ENCODE data around the gene TMEM219. TPM values are rescaled to one million over a fixed set of nuclear protein-coding genes. Genes with fewer than 3 reads are reported as not detected.
"Not testable (repeated sequence)": the region's sequence is repeated elsewhere in the genome, so short reads cannot be mapped to it uniquely, and the experiment has no call there.

TMEM219 gene
- total RNA-seq, 1 donor from 2014 or later, result 49.8 TPM

DNA sequence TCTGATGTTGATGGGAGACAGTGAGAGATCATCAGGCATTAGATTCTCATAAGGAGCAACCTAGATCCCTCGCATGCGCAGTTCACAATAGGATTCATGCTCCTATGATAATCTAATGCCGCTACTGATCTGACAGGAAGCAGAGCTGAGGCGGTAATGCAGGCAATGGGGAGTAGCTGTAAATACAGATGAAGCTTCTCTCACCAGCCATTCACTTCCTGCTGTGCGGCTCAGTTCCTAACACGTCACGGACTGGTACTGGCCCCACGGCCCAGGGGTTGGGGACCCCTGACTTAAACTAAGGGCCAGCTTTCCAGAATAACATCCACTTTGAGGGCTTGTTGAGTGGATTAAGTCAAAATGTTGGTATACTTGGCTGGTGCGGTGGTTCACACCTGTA, 2.6 kb upstream of the TMEM219 start:
- DNase-seq (ENCODE audit: low read depth), result no peak
- no peaks in the 10 kb centered on the region for H3K27me3 ChIP-seq (ENCODE audit: control insufficient read depth, insufficient read depth, low read length)

DNA sequence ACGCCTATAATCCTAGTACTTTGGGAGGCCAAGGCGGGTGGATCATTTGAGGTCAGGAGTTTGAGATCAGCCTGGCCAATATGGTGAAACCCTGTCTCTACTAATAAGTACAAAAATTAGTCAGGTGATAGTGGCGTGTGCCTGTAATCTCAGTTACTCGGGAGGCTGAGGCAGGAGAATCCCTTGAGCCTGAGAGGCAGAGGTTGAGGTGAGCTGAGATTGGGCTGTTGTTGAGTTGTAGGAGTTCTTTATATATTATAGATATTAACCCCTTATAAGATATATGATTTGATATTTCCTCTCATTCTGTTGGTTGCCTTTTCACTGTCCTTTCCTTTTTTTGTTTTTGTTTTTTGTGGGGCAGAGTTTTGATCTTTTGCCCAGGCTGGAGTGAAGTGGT, 2.1 kb upstream of the TMEM219 start:
- not testable (repeated sequence) for H3K27me3 ChIP-seq (ENCODE audit: control insufficient read depth, insufficient read depth, low read length); H3K36me3 ChIP-seq (ENCODE audit: control insufficient read depth, insufficient read depth, low read length); DNase-seq (ENCODE audit: low read depth); FAIRE-seq; H3K4me3 ChIP-seq (ENCODE audit: low read depth, low read length)

More for the DNA sequence above, 2.6 kb upstream of the TMEM219 start:
- Histone ChIP-seq H3K36me3 (ENCODE audit: control insufficient read depth, insufficient read depth, low read length) (peaks cover 2% of the 10 kb centered on the region), H3K4me3 (ENCODE audit: low read depth, low read length) (no peak overlapping the region)
- TF ChIP-seq, protein P1, sequence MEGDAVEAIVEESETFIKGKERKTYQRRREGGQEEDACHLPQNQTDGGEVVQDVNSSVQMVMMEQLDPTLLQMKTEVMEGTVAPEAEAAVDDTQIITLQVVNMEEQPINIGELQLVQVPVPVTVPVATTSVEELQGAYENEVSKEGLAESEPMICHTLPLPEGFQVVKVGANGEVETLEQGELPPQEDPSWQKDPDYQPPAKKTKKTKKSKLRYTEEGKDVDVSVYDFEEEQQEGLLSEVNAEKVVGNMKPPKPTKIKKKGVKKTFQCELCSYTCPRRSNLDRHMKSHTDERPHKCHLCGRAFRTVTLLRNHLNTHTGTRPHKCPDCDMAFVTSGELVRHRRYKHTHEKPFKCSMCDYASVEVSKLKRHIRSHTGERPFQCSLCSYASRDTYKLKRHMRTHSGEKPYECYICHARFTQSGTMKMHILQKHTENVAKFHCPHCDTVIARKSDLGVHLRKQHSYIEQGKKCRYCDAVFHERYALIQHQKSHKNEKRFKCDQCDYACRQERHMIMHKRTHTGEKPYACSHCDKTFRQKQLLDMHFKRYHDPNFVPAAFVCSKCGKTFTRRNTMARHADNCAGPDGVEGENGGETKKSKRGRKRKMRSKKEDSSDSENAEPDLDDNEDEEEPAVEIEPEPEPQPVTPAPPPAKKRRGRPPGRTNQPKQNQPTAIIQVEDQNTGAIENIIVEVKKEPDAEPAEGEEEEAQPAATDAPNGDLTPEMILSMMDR (IDR thresholded peaks at IDR 0.05; ENCODE audit: insufficient read depth, low read length, severe bottlenecking), result no peak
- FAIRE-seq, result no peak

DNA sequence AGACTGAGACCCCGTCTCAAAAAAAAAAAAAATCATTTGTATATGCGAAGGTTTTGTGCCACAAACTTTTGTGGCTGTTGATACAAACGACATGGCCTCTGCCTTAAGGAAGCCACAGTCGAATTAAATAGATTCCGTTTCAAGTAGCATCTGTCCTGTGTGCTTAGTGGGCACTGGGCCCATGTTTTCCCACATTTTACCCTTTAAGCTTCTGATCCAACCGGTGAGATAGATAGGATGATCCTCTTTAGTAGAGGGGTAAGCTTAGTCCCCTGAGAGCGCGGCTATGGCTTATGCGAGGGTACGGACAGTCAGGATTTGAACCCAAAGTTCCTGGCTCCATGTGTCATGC, 776 bp upstream of the TMEM219 start:
- H3K4me3 ChIP-seq (ENCODE audit: low read depth, low read length), result peak overlapping the region; percentile 81
- no peak for FAIRE-seq

DNA sequence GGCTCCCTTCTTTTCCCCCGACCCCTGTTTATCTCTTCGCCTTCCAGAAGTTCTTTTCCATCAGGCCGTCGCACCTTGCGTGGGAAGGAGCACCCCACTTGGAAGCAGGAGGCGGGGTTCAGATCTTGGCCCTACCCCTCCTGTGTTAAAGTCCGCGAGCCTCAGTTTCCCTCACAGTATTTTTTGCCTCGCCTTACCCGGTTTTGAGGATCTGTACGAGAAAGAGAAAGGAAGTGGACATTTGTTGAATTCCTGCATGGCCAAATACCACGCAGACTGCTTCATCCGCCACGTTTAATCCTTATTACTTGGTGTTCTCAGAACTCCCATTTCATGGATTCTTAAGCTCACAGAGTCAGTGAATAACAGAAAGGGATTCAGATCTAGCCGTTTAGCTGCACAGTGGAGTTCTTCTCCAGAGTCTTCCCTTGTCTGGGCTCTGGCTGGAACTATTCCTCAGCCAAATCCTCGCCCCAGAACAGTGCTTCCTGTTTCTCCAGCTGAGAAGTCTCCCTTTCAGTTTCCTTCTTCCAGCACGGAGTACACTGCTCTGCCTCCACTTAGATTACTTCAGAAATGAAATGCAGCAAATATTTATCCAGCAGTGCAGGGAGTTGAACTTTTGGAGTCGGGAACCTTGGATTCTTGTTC, 590 bp downstream of the TMEM219 start:
- Histone ChIP-seq H3K4me3 (ENCODE audit: low read depth, low read length) (peak overlapping the region; percentile 81), H3K27me3 (ENCODE audit: control insufficient read depth, insufficient read depth, low read length) (no peaks in the 10 kb centered on the region), H3K36me3 (ENCODE audit: control insufficient read depth, insufficient read depth, low read length) (peaks cover 6% of the 10 kb centered on the region)
- DNase-seq (ENCODE audit: low read depth) (peak; percentile 21), FAIRE-seq (no peak)
- TF ChIP-seq, protein P1 (IDR thresholded peaks at IDR 0.05; ENCODE audit: insufficient read depth, low read length, severe bottlenecking), result no peak

More for the DNA sequence above, 776 bp upstream of the TMEM219 start:
- peaks cover 6% of the 10 kb centered on the region for H3K36me3 ChIP-seq (ENCODE audit: control insufficient read depth, insufficient read depth, low read length)
- TF ChIP-seq, protein P1 (IDR thresholded peaks at IDR 0.05; ENCODE audit: insufficient read depth, low read length, severe bottlenecking), result no peak
- DNase-seq (ENCODE audit: low read depth), result no peak
- H3K27me3 ChIP-seq (ENCODE audit: control insufficient read depth, insufficient read depth, low read length), result no peaks in the 10 kb centered on the region

DNA sequence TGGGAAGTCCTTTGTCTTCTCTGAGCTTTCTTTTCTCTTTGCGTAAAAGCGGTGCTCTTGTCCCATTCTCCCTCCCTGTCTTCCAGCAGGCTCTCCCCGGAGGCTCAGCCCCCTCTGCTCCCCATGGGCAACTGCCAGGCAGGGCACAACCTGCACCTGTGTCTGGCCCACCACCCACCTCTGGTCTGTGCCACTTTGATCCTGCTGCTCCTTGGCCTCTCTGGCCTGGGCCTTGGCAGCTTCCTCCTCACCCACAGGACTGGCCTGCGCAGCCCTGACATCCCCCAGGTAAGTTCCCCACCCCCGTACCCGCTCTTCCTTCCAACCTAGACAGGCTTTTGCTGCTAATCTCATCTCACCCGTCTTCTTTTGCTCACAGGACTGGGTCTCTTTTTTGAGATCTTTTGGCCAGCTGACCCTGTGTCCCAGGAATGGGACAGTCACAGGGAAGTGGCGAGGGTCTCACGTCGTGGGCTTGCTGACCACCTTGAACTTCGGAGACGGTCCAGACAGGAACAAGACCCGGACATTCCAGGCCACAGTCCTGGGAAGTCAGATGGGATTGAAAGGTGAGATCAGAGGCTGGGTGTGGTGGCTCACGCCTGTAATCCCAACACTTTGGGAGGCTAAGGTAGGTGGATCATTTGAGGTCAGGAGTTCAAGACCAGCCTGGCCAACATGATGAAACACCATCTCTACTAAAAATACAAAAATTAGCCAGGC, 1.3 kb downstream of the TMEM219 start:
- H3K27me3 ChIP-seq (ENCODE audit: control insufficient read depth, insufficient read depth, low read length), result no peaks in the 10 kb centered on the region
- TF ChIP-seq, protein P1 (IDR thresholded peaks at IDR 0.05; ENCODE audit: insufficient read depth, low read length, severe bottlenecking), result no peak
- H3K4me3 ChIP-seq (ENCODE audit: low read depth, low read length), result no peak overlapping the region
- DNase-seq (ENCODE audit: low read depth) (no peak), FAIRE-seq (no peak)
- peaks cover 10% of the 10 kb centered on the region for H3K36me3 ChIP-seq (ENCODE audit: control insufficient read depth, insufficient read depth, low read length)

DNA sequence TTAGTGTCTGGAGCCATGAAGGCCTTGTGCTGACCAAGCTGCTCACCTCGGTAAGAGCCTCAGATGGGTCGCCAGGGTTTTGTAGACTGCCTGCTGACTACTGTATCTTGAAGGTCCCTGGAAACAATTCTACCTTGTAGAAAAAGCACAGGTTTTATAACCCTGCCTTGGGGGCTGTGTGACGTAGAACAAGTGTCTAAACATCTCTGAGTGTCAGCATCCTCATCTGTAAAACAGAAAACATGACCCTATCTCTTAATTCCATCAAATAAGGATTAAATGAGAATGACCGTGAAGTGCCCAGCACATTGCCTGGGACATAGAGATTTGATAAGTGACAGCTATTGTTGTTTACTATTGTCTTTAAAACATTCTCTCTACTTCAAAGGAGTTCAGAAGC, 6.3 kb downstream of the TMEM219 start:
- H3K36me3 ChIP-seq (ENCODE audit: control insufficient read depth, insufficient read depth, low read length), result peaks cover 15% of the 10 kb centered on the region
- no peak for DNase-seq (ENCODE audit: low read depth)
- FAIRE-seq, result no peak
- TF ChIP-seq, protein P1 (IDR thresholded peaks at IDR 0.05; ENCODE audit: insufficient read depth, low read length, severe bottlenecking), result no peak
- no peaks in the 10 kb centered on the region for H3K27me3 ChIP-seq (ENCODE audit: control insufficient read depth, insufficient read depth, low read length)
- H3K4me3 ChIP-seq (ENCODE audit: low read depth, low read length), result no peak overlapping the region

Data from bronchial epithelial cell (primary cell).